Activated CD4-positive, alpha-beta T cell treated with anti-CD3 and anti-CD28 coated beads, Interleukin-2, amount 10 ng/mL, durations not matched to agents 7 days and 5 days (primary cell): ENCODE measurements around the gene PRSS21. TPM values are rescaled to one million over a fixed set of nuclear protein-coding genes. Genes with fewer than 3 reads are reported as not detected.

Experiments used
- CTCF ChIA-PET: fragments of 350-600 bp; sonication (Branson Sonifier 250); formaldehyde crosslinking; loops from one replicate; lab custom pipeline; 2021; ENCODE audit warnings: antibody characterized with exemption; lab: Charles Lee
- POLR2A ChIA-PET: fragments of 350-600 bp; sonication (Branson Sonifier 250); formaldehyde crosslinking; loops from one replicate; lab custom pipeline; 2021; ENCODE audit warnings: antibody characterized with exemption; lab: Charles Lee
- DNase-seq: peaks from one replicate; pipeline ENCODE4 v3.0.0-alpha.2; 2020
- H3K27ac Mint-ChIP-seq: one replicate; pipeline ENCODE4 v1.8.0; 2021; ENCODE audit warnings: mild to moderate bottlenecking, moderate library complexity, mixed read lengths
- H3K27me3 Mint-ChIP-seq: one replicate; pipeline ENCODE4 v1.8.0; 2021; ENCODE audit warnings: mixed read lengths
- H3K36me3 Mint-ChIP-seq: one replicate; pipeline ENCODE4 v1.8.0; 2021; ENCODE audit warnings: low read depth, mixed read lengths
- H3K4me1 Mint-ChIP-seq: one replicate; pipeline ENCODE4 v1.8.0; 2021; ENCODE audit warnings: mixed read lengths
- H3K4me3 Mint-ChIP-seq: one replicate; pipeline ENCODE4 v1.8.0; 2021; ENCODE audit warnings: mild to moderate bottlenecking, moderate library complexity, mixed read lengths
- H3K9me3 Mint-ChIP-seq: one replicate; pipeline ENCODE4 v1.8.0; 2021; ENCODE audit warnings: mixed read lengths
- total RNA-seq, 2 experiments: library from RNA; stranded (reverse); gene quantifications; one replicate each; pipeline ENCODE4 v1.2.3, GENCODE V29; 2021

The PRSS21 gene
- total RNA-seq, 2 experiments from 2014 or later = 0.27 to 0.67 TPM

DNA sequence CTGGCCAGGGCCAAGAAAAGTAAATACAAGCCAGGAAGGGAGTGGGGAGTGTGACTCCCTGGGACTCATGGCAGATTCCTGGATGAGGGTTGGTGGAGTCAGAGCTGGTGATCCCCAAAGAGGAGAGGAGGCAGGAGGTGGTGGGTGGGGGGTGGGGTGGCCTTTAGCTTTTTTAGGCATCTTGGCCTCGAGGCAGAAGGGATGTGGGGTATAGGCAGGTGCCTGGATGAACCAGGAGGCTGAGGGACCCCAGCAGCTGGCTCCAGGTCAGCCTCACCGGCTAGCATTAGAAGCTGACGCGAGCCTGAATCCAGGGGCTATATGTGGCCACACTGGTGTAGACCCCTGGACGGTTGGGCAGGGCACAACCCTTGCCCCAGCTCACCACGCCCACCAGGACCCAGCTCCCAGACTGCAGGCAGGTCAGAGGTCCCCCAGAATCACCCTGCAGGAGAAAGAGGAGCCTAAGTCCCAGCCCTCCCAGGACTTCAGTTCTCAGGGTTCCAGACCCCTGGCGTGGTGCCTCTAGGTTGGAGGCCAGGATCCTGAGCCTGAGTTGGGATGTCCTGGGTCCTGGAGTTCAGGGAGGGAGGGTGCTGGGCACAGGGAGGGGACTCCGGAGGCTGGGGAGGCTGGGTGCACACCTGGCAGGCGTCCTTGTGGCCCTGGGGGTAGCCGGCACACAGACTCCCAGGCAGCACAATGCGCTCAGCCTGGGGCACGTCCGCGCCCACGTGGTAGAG lies 32.5 kb upstream of the PRSS21 start:
- peak overlapping the region; percentile 54 for H3K4me3 Mint-ChIP-seq
- no peaks in the 10 kb centered on the region for H3K36me3 Mint-ChIP-seq
- ChIA-PET CTCF (interaction anchor here (0.6 to 1.7 kb wide), 7 partner anchors 8 to 143 kb away, joined by 3 to 6 read pairs (median 3); partner anchors contain the start of gene PRSS41), POLR2A (interaction anchor here (0.6 kb wide), 2 partner anchors 20 to 82 kb away, joined by 3 read pairs; no protein-coding TSS in a partner anchor)
- no peaks in the 10 kb centered on the region for H3K9me3 Mint-ChIP-seq
- H3K4me1 Mint-ChIP-seq = peaks cover 3% of the 10 kb centered on the region
- peak overlapping the region; percentile 75 for H3K27ac Mint-ChIP-seq
- no peak for DNase-seq
- H3K27me3 Mint-ChIP-seq = peaks cover 17% of the 10 kb centered on the region

DNA sequence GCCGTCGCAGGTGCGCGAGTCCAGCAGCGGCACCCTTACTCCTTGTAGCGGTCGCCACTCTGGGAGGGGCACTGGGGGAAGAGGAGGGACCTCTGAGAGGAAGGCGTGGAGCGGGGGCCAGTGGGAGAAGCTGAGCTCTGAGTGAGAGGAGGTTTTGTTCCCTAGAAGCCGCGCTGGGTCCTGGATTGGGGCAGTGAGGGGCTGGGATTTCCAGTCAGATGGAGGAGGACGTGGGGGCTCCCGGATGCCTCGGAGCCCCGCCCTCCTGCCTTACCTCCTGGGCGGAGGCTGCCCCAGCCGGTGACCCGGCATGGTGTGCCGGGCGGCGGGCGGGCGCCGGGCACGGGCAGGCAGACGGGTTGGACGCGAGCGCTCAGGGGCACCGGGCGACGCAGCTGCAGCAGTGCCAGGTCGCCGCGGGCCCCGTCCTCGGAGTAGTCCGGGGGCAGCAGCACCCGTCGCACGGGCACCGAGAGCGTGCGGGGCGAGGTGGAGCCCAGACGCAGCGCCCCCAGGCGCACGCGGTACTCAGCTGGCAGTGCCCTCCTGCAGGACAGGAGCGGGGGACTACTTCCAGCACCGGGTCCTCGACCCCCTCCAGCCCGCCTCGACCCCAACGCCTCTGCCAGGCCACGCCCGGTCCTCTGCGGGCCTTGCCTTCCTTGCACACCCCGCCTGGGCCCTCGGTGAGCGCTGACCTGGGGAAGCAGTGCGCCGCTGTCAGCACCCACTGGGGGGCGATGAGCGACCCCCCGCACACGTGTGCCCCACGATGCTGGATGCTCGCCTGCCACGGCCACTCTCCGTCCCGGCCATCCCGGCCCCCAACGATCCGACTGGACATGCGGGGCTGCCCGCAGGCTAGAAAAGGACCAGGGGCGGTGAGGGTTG lies 31.7 kb upstream of the PRSS21 start:
- Mint-ChIP-seq H3K36me3 (no peaks in the 10 kb centered on the region), H3K9me3 (no peaks in the 10 kb centered on the region), H3K27ac (peak overlapping the region; percentile 75), H3K4me1 (peaks cover 3% of the 10 kb centered on the region), H3K4me3 (peak overlapping the region; percentile 54), H3K27me3 (peaks cover 17% of the 10 kb centered on the region)
- CTCF ChIA-PET = interaction anchor here (1.0 to 1.7 kb wide), 5 partner anchors 9 to 83 kb away, joined by 3 to 6 read pairs (median 3); partner anchors contain the start of gene PRSS41
- POLR2A ChIA-PET = interaction anchor here (0.6 kb wide), 1 partner anchor 81 kb away, joined by 3 read pairs; no protein-coding TSS in a partner anchor
- DNase-seq = no peak

DNA sequence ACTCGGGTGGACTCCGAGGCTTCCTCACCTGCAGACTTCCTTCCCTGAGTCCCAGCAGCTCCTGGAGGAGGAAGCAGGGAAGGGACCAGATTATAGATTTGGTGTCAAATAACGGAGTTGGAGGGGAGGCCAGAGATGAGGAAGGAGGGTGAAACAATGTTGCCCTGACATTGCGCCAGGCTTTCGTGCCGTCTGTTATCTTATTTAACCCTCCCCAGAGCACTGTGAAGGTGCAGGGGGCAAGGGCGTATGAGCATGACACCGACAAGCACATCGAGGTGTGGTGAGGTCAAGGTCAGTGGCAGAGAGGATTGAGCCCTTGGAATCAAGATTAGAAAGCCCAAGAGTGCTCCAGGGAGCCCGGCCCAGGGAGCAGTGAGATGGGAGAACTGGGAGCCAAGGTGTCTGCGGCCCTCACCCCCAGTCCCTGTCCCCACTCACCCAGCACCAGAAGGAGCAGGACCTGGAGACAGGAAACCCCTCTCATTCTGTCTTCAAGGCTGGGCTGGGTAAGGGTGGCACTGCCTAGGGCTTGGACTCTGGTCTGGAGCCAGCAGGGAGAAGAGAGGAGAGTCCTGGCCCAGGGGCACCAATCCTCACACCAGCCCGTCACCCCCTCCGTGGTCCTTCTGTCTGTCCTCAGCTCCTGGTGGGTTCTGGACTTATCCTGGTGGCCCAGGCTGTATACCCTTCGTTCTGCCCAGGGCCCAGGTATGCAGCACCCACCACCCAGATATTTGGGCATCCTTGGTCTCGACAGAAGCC lies 30.8 kb upstream of the PRSS21 start:
- Mint-ChIP-seq H3K27ac (no peak overlapping the region), H3K4me1 (peaks cover 3% of the 10 kb centered on the region), H3K9me3 (no peaks in the 10 kb centered on the region), H3K4me3 (no peak overlapping the region), H3K36me3 (no peaks in the 10 kb centered on the region), H3K27me3 (peaks cover 20% of the 10 kb centered on the region)
- CTCF ChIA-PET = interaction anchor here (1.7 kb wide), 1 partner anchor 10 kb away, joined by 5 read pairs; no protein-coding TSS in a partner anchor
- no peak for DNase-seq
- POLR2A ChIA-PET = no interaction called here

DNA sequence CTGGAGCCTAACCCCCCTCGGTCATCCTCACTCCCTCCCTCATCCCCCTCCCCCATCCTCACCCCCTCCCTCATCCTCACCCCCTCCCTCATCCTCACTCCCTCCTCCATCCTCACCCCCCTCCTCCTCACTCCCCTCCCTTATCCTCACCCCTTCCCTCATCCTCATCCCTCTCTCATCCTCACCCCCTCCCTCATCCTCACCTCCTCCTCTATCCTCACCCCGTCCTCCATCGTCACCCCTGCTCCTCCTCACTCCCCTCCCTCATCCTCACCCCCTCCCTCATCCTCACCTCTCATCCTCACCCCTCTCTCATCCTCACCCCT lies 30.2 kb upstream of the PRSS21 start:
- no peak overlapping the region for H3K4me3 Mint-ChIP-seq
- POLR2A ChIA-PET = no interaction called here
- CTCF ChIA-PET = no interaction called here

DNA sequence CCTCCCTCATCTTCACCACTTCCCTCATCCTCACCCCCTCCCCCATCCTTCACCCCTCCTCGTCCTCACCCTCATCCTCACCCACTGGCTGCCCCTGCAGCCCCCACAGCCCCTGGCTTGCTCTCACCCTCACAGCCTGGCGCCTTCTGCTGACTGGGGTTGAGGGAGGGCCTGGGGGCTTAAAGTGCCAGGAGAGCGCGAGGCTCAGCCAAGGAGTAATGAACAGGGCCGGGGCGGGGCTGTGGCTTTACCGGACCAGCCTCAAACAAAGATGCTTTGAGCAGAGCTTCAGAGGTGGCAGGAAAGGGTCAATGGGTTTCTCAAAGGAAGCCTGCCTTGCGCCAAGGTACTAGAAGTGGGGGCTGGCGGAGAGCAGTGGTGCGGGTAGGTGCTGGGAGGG lies 29.6 kb upstream of the PRSS21 start, which contains the start of gene PRSS33:
TSS of gene PRSS33 (minus strand) at position 155 of the 400 bp plus-strand sequence. CDS start 1,013 bp downstream, outside the sequence.
- Mint-ChIP-seq H3K4me3 (no peak within 1 kb of the TSS), H3K27me3 (peaks cover 23% of the 10 kb centered on the region), H3K9me3 (no peaks in the 10 kb centered on the region), H3K4me1 (peaks cover 3% of the 10 kb centered on the region), H3K36me3 (no peaks in the 10 kb centered on the region), H3K27ac (no peak within 1 kb of the TSS)
- ChIA-PET CTCF (interaction anchor here (1.9 kb wide), 1 partner anchor 9 kb away, joined by 5 read pairs; no protein-coding TSS in a partner anchor), POLR2A (no interaction called here)
- DNase-seq = no peak

More for the DNA sequence above, 30.2 kb upstream of the PRSS21 start:
- Mint-ChIP-seq H3K9me3 (no peaks in the 10 kb centered on the region), H3K4me1 (peaks cover 3% of the 10 kb centered on the region), H3K36me3 (no peaks in the 10 kb centered on the region), H3K27me3 (peaks cover 21% of the 10 kb centered on the region), H3K27ac (no peak overlapping the region)
- DNase-seq = no peak

DNA sequence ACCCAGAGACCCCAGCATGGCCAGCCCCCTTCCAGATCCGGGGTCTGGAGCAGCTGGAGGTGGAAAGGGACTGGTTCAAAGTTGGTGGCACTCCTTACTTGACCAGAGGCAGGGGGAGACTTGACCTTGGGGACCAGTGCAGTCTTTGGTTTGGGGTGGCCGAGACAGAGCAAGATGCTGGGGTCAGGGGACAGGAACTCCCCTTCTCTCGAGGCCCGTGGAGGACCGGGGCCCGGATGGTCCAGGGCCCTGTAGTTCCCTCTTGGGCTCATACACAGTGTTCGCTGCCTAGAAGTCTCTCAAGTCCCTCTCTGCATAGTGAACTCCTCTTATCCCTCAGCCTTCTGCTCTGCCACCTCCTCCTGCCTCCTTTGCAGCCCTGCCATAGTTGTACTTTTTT lies 29.1 kb upstream of the PRSS21 start:
- H3K27me3 Mint-ChIP-seq = peaks cover 23% of the 10 kb centered on the region
- ChIA-PET POLR2A (no interaction called here), CTCF (interaction anchor here (1.9 kb wide), 1 partner anchor 9 kb away, joined by 5 read pairs; no protein-coding TSS in a partner anchor)
- DNase-seq = no peak
- no peaks in the 10 kb centered on the region for H3K9me3 Mint-ChIP-seq
- no peak overlapping the region for H3K27ac Mint-ChIP-seq
- H3K4me1 Mint-ChIP-seq = peaks cover 3% of the 10 kb centered on the region
- no peaks in the 10 kb centered on the region for H3K36me3 Mint-ChIP-seq
- no peak overlapping the region for H3K4me3 Mint-ChIP-seq

DNA sequence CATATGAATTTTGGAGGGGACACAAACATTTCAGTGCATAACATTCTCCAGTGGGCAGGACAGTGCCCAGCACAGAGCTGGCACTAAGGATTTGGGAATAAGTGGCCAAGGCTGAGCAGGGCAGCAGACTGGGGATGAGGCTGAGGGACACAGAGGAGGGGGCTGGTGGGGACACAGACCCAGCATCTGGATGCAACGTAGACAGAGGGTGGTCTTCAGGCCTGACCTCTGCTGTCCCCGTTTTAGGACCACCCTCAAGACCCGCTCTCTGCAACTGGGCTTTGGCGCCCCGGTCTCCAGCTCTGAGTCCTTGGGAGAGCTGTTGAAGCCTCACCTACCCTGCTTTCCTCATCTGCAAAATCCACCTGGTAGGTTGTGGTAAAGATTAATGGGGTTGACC lies 26.4 kb upstream of the PRSS21 start:
- Mint-ChIP-seq H3K9me3 (no peaks in the 10 kb centered on the region), H3K4me3 (no peak overlapping the region), H3K4me1 (no peaks in the 10 kb centered on the region), H3K27ac (no peak overlapping the region), H3K27me3 (peaks cover 17% of the 10 kb centered on the region), H3K36me3 (no peaks in the 10 kb centered on the region)
- DNase-seq = no peak
- POLR2A ChIA-PET = no interaction called here
- CTCF ChIA-PET = interaction anchor here (1.9 to 2.2 kb wide), 2 partner anchors 9 to 49 kb away, joined by 5 to 8 read pairs; no protein-coding TSS in a partner anchor

DNA sequence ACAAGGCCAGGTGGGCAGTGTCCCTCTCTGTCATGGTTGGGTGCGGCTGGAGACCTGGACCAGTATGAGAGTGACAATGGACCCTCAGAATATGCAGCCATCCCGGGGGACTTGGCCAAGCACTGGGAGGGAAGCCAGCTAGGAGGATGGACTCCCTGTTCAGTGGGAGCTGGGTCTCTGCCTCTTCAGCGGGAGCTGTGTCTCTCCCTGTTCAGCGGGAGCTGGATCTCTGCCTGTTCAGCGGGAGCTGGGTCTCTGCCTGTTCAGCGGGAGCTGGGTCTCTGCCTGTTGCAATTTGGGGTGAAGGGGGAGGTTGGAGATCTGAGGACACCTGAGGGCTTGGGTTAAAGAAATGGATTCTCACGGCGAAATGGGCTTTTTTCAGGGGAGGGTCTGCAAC lies 25.9 kb upstream of the PRSS21 start:
- no peaks in the 10 kb centered on the region for H3K4me1 Mint-ChIP-seq
- no peaks in the 10 kb centered on the region for H3K9me3 Mint-ChIP-seq
- H3K27me3 Mint-ChIP-seq = peaks cover 13% of the 10 kb centered on the region

DNA sequence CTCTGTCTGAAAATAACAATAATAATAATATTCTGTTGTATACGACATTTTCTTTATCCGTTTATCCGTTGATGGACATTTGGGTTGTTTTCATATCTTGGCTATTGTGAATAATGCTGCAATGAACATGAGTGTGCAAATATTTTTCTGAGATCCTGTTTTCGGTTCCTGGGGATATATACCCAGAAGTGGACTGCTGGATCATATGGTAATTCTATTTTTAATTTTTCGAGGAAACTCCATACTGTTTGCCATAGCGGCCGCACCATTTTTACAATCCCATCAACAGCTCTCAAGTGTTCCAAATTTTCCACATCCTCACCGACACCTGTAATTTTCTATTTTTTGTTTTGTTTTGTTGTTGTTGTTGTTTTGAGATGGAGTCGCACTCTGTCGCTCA lies 24.1 kb upstream of the PRSS21 start:
- Mint-ChIP-seq H3K4me3 (no peak overlapping the region), H3K9me3 (no peaks in the 10 kb centered on the region), H3K27me3 (peaks cover 8% of the 10 kb centered on the region), H3K4me1 (no peaks in the 10 kb centered on the region), H3K36me3 (no peaks in the 10 kb centered on the region), H3K27ac (no peak overlapping the region)
- no peak for DNase-seq
- POLR2A ChIA-PET = no interaction called here
- CTCF ChIA-PET = interaction anchor here (0.9 to 1.1 kb wide), 2 partner anchors 10 to 143 kb away, joined by 3 read pairs; no protein-coding TSS in a partner anchor

More for the DNA sequence above, 25.9 kb upstream of the PRSS21 start:
- no peak for DNase-seq
- no peak overlapping the region for H3K4me3 Mint-ChIP-seq
- ChIA-PET POLR2A (no interaction called here), CTCF (interaction anchor here (0.6 to 2.2 kb wide), 3 partner anchors 9 to 140 kb away, joined by 3 to 8 read pairs (median 5); no protein-coding TSS in a partner anchor)
- H3K36me3 Mint-ChIP-seq = no peaks in the 10 kb centered on the region
- H3K27ac Mint-ChIP-seq = no peak overlapping the region

DNA sequence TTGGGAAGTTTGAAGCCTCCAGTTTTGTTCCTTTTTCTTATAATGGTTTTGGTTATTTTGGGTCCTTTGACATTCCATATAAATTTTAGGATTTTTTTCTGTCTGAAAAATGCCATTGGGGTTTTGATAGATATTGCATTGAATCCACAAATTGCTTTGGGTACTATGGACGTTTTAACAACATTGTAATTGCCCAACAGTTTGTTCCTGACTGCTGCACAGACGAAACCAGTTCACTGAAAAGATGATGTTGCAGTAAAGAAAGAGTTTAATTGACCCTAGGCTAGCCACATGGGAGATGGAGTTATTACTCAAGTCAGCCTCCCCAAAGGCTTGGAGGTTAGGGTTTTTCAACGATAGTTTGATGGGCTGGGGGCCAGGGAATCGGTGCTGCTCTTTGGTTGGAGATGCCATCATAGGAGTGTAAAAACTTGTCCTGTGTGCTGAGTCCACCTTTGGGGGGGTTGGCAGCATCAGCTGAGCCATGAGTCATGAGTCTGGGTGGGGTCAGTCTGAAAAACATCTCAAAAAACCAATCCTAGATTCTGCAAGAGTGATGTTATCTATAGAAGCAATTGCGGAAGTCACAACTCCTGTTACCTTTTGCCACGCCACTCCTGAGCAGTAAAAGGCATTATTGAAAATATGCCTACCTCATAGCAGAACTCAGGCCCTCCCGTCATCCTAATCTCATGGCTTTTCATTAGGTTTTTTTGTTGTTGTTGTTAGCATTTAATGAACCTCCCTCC lies 21.5 kb upstream of the PRSS21 start:
- no peak overlapping the region for H3K4me3 Mint-ChIP-seq
- H3K9me3 Mint-ChIP-seq = no peaks in the 10 kb centered on the region
- H3K27ac Mint-ChIP-seq = no peak overlapping the region
- H3K4me1 Mint-ChIP-seq = no peaks in the 10 kb centered on the region
- POLR2A ChIA-PET = no interaction called here
- H3K27me3 Mint-ChIP-seq = peaks cover 6% of the 10 kb centered on the region
- no peak for DNase-seq
- H3K36me3 Mint-ChIP-seq = no peaks in the 10 kb centered on the region
- CTCF ChIA-PET = no interaction called here

DNA sequence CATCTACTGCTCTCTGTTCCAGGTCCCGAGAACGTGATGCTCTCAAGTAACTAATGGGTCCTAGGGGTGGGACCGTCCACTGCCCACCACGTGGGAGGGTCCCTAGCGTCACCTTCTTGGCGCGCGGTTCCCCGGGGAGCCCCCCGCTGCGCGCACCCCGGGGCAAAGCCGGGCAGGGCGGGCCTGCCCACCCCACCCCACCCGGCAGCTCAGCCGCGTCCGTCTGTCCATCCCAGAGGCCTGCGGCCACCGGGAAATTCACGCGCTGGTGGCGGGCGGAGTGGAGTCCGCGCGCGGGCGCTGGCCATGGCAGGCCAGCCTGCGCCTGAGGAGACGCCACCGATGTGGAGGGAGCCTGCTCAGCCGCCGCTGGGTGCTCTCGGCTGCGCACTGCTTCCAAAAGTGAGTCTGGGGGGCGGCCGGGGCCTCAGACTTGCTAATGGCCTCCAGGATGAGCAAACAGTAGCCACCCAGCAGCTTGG lies 18.3 kb upstream of the PRSS21 start:
- peaks cover 5% of the 10 kb centered on the region for H3K27me3 Mint-ChIP-seq
- no peaks in the 10 kb centered on the region for H3K9me3 Mint-ChIP-seq
- H3K4me1 Mint-ChIP-seq = no peaks in the 10 kb centered on the region
- DNase-seq = no peak
- H3K27ac Mint-ChIP-seq = no peak overlapping the region
- ChIA-PET CTCF (interaction anchor here (2.4 kb wide), 1 partner anchor 15 kb away, joined by 6 read pairs; no protein-coding TSS in a partner anchor), POLR2A (no interaction called here)
- H3K36me3 Mint-ChIP-seq = no peaks in the 10 kb centered on the region
- H3K4me3 Mint-ChIP-seq = no peak overlapping the region
